Right lung (tissue), 5 donors: ENCODE data around the gene USH1C. TPM values are rescaled to one million over a fixed set of nuclear protein-coding genes. Genes with fewer than 3 reads are reported as not detected.

ENCODE experiments used
- DNase-seq, 2 donors: peaks; one replicate each; pipeline ENCODE4 v3.0.0-alpha.2; 2013
- polyA plus RNA-seq, 5 donors: library from polyadenylated mRNA; unstranded; fragments of 120-200 nt; gene quantifications; one replicate each; pipeline versions ENCODE4 v1.2.1 to v1.2.3, GENCODE V29; 2013; ENCODE audit warnings: inconsistent platforms in 1 of 5, low replicate concordance in 1 of 5; ENCODE audit not compliant: insufficient read length in 5 of 5, insufficient read depth in 1 of 5

Gene USH1C
- polyA plus RNA-seq, 5 donors: 0.26 to 0.88 (median 0.33) TPM

DNA sequence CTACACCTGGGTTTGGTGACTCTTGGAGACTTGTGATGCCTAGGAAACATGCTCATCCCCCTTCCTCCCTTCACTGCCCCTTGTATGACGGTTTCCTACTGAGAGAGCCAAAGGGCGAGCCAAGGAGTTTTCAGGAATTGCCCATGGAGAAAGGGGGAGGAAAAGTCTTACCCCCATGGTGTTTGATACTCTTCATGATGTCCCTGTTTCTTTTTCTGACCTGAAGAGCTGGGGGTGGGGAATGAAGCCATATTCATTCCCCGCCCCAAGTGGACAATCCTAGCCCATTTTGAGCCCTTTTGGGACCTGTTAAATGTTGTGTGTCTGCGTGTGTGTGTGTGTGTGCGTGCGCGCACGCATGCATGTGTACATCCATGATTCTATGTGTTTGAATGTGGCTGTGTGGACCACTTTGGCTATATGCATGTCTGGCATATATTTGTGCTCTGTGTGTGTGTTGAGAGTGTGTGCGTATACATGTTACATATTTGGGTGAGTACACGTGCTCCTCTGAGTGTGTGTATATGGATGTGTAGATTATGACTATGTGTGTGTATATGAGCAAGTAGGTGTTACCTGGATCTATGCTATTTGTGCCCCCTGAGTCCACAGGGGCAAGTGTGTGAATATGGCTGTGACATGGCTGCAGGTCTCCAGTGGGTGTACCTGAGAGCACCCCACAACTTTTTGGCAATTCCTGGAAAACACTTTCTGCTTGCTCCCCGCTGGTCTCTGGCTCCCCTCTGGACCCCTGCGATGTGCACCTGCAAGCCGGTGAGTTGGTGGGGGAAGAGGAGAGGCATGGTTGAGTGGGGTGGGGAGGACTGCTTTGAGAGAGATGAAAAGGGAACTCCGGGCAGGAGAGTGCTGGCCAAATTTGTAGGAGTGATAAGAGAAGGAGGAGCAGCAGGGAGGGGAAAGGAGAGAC, 27.5 kb upstream of the USH1C start:
- DNase-seq: no peak

DNA sequence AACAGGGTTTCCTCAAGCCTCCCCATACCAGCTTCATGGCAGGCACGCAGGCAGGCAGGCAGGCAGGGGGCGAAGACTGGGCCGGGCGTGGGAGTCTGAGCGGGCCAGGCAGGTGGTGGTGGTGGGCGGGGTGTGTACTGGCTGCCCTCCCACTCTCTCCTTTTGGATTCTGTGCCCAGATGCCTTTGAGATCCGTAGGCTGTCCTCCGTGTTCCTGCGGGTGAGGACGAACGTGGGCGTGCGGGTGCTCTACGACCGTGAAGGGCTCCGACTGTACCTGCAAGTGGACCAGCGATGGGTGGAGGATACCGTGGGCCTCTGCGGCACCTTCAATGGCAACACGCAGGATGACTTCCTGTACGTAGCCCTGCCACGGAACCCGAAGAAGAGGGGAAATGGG, 25.8 kb upstream of the USH1C start:
- DNase-seq: no peak

DNA sequence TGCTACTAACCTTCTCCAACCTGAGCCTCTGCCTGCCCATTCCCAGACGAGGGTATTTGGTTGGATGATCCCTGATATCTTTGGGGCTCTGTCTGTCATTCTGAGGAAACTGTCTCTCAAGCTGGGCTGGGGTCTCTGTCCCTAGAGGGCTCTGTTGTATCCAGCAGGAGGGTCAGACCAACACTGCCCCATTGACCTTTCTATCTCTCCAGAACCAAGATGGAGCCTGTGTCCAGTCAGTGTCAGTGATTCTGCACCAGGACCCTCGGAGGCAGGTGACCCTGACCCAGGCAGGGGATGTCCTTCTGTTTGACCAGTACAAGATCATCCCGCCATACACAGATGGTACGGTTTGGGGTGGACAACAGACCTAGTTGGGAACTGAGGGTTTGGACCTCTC, 24.7 kb upstream of the USH1C start:
- no peak for DNase-seq

DNA sequence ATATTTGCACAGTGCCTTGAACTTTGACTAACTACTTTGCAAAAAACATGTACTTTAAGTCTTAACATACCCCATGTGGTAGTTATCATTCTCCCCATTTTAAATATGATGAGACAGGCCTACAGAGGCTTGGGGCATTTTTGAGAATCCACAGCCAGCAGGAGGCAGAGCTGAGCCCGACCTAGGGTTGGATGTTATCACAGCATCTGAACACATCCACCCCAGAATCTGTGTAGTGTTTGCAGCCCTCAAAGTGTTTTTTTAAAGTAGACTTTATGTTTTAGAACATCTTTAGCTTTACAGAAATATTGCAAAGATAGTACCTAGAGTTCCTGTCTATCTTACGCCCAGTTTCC, 20.4 kb upstream of the USH1C start:
- DNase-seq: no peak

DNA sequence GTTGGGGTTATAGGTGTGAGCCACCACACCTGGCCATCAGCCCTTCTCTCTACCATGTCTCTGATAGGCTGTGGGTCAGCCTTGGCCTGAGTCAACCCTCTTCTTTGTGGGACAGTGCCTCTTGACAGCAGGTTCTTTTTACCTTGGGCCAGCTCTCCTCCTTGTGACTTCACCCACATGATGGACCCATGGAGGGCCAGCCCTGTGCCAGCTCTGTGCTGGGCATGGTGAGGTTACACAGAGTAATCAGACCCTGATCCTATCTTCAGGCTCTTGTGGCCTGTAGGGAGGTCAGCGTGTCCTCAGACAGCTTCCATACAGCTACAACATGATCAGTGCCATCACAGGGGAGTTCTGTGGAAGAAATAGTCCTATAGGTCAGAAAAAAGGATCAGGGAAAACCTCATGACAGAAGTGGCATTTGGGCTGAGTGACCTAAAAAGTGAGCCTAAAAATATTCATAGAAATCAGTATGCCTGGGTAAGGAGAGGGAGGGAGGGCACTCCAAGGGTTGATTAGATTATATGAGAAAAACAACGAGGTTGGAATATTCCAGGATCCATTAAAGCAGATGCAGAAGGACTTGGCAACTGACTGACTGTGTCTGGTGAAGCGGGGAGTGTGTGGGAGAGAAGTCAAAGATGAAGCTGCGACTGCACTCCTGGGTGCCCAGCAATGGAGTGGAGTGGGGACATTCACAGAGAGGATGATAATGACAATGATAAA, 19.9 kb upstream of the USH1C start:
- no peak for DNase-seq

DNA sequence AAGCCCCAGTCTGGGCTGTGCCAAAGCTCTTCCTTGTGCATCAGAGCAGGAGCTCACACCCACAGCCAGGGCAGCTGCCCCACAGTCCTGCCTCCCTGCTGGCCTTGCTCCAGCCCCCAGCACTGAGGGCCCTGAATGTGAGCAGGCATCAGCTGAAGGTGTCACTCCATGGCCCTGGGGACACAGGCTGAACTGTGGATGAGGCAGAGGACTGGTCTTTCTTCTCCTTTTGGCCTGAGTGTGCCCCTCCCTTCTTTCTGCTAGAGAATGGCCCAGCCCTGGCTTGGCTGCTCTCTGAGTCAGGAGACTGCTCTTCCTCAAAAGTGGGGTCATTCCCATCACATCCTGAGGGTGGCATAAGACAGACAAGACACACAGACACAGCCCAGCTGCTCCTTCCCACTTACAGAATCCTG, 19.0 kb upstream of the USH1C start:
- DNase-seq: no peak

DNA sequence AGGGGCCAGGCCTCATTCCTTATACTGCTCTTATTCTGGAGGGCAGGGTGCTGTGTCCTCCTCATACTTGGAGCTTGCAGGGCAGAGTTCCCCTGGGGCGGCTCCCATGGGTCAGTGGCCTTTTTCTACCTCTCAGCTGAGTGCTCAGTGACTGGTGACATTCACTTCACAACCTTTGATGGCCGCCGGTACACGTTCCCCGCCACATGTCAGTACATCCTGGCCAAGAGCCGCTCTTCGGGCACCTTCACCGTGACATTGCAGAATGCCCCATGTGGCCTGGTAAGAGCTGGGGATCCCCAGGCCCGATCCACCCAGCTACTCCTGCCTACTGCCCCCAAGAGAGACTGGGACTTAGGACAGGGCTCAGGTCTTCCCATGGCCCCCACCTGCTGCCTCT, 17.3 kb upstream of the USH1C start:
- DNase-seq: no peak

DNA sequence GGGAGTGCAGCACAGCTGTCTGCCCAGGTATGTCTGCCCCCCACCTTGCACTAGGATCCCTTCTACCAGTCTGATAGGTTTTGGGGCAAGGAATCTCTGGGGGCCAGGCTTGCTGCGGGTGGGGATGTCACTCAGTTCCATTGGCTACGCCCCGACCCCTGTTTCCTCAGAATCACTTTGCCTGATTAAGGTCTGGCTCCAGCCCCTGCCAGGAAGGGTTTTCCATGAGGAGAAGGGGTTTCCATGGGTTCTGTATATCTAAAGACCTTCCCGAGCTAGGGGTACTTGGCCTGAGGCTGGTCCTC, 16.8 kb upstream of the USH1C start:
- no peak for DNase-seq

DNA sequence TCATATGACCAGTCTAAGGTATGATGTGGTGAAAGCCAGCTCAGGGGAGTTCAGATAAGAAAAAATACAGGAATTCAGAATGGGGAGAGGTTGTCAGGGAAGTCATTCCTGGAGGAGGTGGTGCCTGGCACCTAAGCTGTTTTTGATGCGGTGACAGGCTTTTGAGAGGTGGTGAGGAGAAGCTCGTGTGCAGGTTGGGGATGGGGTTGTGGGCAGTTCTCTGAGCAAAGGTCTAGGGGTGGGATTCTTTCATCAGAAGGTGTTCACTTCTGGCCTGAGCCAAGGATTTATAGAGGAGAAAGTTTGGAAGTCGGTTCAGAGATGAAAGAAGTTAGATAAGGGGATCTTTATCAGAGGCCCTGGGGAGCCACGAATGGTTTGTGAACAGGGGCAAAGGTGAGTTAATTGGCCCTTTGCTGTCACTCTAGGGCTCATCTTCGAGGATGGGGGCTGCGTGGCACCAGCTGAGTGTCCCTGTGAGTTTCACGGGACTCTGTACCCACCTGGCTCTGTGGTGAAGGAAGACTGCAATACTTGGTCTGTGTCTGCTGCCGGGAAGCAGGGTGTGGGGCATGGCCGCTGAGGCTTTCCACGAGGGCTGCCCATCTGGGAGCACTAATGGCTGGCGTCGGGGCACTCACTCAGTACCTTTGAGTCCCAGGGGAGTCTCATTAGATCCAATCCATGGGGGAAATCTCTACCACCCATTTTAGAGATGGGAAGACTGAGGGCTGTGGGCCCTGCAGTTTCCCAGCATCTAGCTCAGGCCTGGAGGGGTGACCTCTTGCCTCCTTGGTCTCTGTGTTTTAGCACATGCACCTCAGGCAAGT, 16.3 kb upstream of the USH1C start:
- no peak for DNase-seq

DNA sequence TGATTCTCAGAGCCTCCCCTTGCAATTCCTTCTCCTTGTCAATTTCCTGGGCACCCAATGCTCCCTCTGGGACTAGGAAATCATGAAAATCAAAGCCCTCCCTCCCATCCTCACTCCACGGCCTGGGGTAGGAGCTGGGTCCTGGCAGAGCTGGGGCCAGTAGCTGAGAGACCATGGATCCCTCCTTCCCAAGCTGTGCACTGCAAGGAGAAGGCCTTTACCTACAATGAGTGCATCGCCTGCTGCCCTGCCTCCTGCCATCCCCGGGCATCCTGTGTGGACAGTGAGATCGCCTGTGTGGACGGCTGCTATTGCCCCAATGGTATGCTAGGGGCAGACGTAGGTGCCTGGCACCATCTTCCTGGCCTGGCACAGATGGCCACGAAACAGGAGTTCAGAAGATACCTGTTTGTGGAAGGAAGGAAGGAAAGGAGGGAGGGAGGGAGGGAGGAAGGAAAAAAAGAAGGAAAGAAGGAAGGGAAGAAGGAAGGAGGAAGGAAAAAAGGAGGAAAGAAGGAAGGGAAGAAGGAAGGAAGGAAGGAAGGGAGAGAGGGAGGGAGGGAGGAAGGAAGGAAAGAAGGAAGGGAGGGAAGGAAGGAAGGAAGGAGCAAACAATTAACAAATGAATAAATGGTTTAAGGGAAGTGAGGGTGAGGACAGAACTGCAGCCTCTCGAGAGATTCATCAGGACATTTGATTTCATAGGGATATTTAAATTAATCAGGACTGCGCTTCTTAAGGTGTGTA, 15.3 kb upstream of the USH1C start:
- DNase-seq: no peak

DNA sequence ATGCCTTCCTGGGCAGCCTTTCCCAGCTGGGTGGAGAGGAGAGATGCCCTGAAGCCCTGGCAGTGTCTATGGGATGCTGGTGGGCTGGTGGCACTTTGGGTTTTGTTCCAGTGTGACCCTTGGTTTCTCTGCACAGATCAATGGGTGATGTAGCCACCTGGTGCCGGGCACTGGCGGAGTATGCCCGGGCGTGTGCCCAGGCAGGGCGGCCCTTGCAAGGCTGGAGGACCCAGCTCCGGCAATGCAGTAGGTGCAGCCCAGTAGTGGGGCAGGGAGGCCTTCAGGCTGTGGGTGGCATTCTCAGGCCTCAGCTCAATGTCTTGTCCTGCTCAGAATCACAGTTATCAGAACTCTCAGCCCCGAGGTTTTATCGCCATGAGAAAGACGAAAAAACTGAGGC, 14.7 kb upstream of the USH1C start:
- no peak for DNase-seq

DNA sequence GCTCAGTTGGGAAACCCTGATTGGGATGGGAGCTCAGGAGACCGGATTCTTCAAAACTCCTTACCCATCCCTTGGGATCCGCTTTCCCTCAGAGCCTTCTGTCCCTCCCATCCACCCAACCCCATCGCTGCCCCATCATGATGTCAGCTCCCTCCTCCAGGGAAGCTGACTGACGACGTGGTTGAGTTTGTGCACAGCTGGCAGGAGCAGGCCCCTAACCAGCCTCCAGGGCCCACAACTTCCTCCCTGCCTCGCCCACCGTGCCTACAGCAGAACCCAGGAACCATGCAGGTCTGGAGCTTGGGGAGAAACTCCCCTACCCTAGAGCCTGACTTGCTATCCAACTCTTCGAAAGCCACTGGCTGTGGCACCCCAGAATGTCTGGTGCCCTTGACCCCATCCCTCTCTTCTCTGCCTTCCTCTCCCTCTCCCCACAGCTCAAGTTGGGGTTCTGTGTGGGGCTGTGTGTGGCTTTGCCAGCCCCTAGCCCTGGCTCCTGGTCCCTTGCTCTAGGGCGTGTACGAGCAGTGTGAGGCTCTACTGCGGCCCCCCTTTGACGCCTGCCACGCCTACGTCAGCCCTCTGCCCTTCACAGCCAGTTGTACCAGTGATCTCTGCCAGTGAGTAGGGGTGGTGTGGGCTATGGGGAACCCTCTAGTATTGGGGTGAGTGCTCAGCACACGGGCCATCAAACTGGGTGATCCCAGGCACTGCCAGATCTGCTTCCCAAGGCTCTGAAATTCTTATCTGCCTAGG, 14.0 kb upstream of the USH1C start:
- DNase-seq: no peak

DNA sequence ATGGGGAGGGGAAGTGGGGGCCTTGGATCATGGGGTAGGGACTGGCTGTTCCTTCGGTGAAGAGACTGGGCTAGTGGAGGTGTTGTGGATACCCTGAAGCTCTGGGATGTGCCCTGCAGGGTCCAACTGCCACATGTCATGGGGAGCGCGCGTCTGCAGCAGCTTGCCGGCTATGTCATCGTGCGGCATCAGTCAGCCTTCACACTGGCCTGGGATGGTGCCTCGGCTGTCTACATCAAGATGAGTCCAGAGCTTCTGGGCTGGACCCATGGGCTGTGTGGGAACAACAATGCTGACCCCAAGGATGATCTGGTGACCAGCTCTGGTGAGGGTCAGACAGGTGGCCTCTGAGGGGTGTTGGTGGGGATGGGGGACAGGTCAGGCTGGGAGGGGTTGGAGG, 12.8 kb upstream of the USH1C start:
- DNase-seq: no peak

DNA sequence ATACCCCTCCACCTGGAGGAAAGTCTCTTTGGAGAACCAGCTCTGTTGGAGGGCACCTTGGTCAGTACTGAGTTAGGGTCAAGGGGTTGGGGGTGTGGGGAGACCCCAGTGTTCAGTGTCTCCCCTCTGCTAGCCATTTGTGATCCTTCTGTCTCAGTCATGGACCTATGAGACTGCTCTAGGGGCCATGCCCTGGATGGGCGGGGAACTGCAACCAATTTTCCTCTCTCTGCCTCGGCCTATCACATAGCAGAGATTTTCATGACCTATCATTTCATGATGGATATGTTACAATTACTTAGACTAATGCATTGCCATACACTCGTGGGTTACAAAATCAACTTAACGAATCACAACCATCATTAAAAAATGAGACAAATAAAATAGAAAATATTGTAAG, 10.3 kb upstream of the USH1C start:
- DNase-seq: no peak

DNA sequence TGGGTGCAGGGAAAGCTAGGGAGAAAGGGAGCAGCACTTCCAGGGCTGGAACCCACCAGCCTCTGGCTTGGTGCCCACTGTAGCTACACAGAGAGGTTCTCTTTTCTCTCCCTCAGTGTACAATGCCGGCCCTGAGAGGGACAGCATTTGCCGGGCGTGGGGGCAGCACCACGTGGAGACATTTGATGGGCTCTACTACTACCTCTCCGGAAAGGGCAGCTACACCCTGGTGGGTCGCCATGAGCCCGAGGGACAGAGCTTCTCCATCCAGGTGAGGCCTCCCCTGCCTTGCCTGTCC, 9.0 kb upstream of the USH1C start:
- DNase-seq: no peak

DNA sequence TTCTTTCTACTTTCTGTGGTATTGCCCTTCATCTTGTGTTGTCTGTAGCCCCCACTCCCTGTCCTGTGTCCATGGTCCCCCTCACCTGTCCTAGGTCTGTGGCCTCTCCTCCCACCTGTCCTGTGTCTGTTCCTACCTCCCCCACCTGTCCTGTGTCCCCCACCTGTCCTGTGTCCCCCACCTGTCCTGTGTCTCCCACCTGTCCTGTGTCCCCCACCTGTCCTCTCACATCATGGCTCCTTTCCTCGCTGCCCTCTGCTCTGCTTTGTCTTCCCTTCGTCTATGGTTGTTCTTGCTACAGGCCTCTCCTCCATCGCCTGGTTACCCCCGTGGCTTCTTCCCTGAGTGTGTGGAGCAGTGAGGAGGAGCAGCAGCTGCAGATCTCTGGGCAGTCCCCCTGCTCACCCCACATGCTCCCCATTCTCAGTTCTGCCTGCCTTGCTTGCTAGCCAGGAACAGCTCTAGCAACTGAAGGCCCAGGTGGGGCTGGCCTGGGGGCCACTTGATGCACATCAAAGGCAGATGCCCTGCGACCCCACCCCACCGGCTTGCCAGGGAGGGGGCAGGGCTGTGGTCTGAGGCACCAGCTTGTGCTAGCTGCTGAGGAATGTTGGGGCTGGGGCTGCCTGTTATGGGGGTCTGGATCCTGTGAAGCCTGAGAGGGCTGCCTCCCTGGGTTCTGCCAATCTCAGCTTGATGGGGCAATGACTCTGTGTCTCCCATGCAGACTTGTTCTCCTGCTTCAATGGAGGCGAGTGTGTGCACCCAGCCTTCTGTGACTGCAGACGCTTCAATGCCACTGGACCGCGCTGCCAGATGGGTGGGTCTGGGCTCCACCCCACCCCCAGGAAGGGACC, 8.4 kb upstream of the USH1C start:
- DNase-seq: no peak

DNA sequence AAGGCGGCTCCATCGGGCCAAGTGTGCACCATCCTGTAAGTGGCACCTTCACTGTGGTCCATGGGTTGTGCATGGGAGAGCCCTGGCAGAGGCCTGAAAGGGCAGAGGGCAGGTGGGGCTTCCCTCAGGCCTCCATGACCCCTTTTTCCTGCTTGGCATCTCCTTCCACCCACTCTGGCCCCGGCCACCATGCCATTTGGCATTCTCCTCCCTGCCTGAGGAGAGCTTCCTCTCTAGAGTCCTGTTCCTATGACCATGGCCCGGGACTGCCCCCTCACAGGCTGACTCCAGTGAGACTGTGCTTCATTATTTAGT, 7.8 kb upstream of the USH1C start:
- no peak for DNase-seq

DNA sequence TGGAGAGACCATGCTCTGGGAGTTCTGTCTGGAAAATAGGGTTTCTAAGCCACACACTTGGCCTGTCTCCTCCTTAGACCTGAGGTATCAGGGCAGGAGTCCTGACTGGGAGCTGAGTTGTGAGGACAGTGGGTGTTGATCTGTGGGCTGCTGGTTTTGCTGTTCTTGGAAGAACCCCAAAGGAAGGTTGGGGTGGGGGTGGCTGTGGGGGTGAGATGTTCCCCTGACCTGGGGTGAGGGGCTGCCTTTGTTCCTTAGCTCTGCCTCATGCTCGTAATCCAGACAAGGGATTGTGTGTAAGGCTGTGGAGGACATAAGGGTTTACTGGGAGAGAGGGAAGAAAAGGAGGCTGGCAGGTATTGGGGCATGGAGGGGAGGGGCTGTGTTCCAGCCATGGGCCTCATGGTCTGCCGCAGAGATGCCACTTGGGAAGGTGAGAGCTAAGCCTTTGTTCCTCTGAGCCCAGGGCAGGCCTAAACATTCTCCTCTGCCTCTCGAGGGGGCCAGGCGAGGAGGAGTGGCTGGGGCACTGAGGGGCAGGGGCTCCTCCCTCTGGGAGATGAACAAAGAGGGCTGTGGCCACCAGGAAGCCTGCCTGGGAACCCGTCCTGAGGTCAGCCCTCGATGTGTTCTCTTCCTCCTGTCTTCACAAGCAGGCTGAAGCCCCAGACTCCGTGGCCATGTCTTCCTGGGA, 7.3 kb upstream of the USH1C start:
- no peak for DNase-seq

DNA sequence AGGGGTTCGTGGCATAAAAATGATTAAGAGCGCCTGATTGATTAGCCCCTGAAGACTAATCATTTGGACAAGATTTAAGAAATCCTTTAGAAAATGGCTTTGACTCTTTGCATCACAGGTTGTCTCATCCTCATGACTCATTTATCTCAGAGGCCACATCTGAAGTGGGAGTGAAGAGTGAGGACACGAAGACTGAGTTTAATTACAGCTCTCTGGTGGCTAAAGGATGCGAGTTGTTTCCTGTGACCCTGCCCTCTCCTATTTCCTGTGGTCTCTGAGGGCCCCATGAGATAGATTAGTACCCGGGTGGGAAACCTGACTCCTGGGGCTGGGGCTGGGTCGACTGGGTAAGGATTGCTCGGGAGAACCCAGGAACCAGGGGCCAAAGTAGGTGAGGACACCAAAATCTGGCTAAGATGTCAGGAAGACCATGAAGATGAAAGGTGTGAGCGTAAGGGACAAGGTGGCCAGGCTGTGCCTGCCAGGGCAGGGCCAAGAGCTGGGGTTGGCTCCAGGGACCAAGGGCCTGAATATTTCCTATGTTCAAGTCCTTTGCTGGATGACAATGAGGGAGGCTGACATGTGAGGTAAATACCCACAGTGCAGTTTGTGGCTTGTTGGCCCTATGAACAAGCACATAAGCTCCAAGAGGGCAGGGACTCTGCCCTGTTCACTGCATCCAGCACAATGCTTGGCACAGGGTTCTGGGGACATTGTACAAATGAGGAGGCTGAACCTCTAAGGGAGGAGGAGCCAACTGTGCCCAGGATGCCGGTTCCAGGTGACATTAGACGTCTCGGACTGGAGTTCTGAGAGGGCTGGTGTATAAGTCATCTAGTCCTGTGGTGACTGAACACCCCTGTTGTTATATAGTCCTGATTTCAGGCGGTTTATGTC, 6.5 kb upstream of the USH1C start:
- DNase-seq: no peak
